HepG2 (cell line): ENCODE results near the gene EDEM1. TPM values are rescaled to one million over a fixed set of nuclear protein-coding genes. Genes with fewer than 3 reads are reported as not detected.

ENCODE experiments used
- DNMT1 ChIP-seq: sonication (generic); formaldehyde crosslinking; IDR thresholded peaks from 2 replicates; pipeline ENCODE4 v1.5.1; 2020; ENCODE audit warnings: mild to moderate bottlenecking, missing genetic modification reagents
- FOXO1 ChIP-seq: sonication (generic); formaldehyde crosslinking; IDR thresholded peaks from 2 replicates; pipeline ENCODE4 v1.4.0; 2020; ENCODE audit warnings: missing genetic modification reagents
- KDM6A ChIP-seq: IDR thresholded peaks from 2 replicates; pipeline ENCODE4 v1.6.1; 2016; ENCODE audit warnings: low read depth
- KLF16 ChIP-seq, 2 experiments: sonication (generic) in 1 of 2; formaldehyde crosslinking in 1 of 2; IDR thresholded peaks; 2 replicates each; pipeline versions ENCODE4 v1.6.1 to v1.8.0; 2016 to 2023; ENCODE audit warnings: missing genetic modification reagents in 2 of 2, missing compliant biosample characterization in 1 of 2
- PRPF4 ChIP-seq: fragments of 200-400 bp; formaldehyde crosslinking; IDR thresholded peaks from 2 replicates; pipeline ENCODE4 v1.6.1; 2016; ENCODE audit warnings: low read length, low read depth; ENCODE audit not compliant: poor library complexity, severe bottlenecking
- RARA ChIP-seq: IDR thresholded peaks from 2 replicates; pipeline ENCODE4 v1.6.1; 2016; ENCODE audit warnings: missing genetic modification reagents, missing compliant biosample characterization
- SIN3B ChIP-seq: fragments of 150-350 bp; IDR thresholded peaks from 2 replicates; pipeline ENCODE4 v1.6.1; 2014; ENCODE audit warnings: low read length
- ZBTB33 ChIP-seq: sonication (generic); formaldehyde crosslinking; IDR thresholded peaks from 2 replicates; pipeline ENCODE4 v1.4.0; 2020; ENCODE audit warnings: missing genetic modification reagents
- ZHX1 ChIP-seq: sonication (generic); formaldehyde crosslinking; IDR thresholded peaks from 2 replicates; pipeline ENCODE4 v1.8.1; 2022; ENCODE audit warnings: low read depth, mild to moderate bottlenecking, missing genetic modification reagents
- ZNF251 ChIP-seq: sonication (generic); formaldehyde crosslinking; IDR thresholded peaks from 2 replicates; pipeline ENCODE4 v1.9.0; 2021; ENCODE audit warnings: mild to moderate bottlenecking, missing genetic modification reagents
- ZNF260 ChIP-seq: sonication (generic); formaldehyde crosslinking; IDR thresholded peaks from 2 replicates; pipeline ENCODE4 v1.4.0; 2020; ENCODE audit warnings: missing genetic modification reagents, low read depth, mild to moderate bottlenecking, borderline replicate concordance
- ZNF318 ChIP-seq: sonication (generic); formaldehyde crosslinking; IDR thresholded peaks from 2 replicates; pipeline ENCODE4 v1.4.0; 2020; ENCODE audit warnings: mild to moderate bottlenecking, missing genetic modification reagents
- ZNF513 ChIP-seq: sonication (generic); formaldehyde crosslinking; conservative IDR thresholded peaks from 2 replicates; pipeline ENCODE4 v1.5.0; 2020; ENCODE audit warnings: missing genetic modification reagents
- ZZZ3 ChIP-seq: sonication (generic); formaldehyde crosslinking; IDR thresholded peaks from 2 replicates; pipeline ENCODE4 v1.4.0; 2020; ENCODE audit warnings: missing genetic modification reagents, mild to moderate bottlenecking, borderline replicate concordance
- polyA plus RNA-seq, 8 experiments: library from polyadenylated mRNA; depleted of rRNA in 3 of 8; stranded (reverse) in 7 of 8; unstranded in 1 of 8; fragments of >200 nt; fragmentation: Illumina TruSeq in 4 of 8; extraction: Trizol in 4 of 8; gene quantifications; 2 replicates each; pipeline versions ENCODE4 v1.2.1 to v1.2.3, GENCODE V29; 2011 to 2016; ENCODE audit warnings: low read depth in 4 of 8, missing spikeins in 1 of 8, mixed read lengths in 1 of 8; ENCODE audit not compliant: insufficient read depth in 1 of 8
- total RNA-seq, 5 experiments: library from RNA; depleted of rRNA; stranded (reverse); fragments of >200 nt; fragmentation: Illumina TruSeq; extraction: Trizol; gene quantifications; 2 replicates each; pipeline ENCODE4 v1.2.3, GENCODE V29; 2016; ENCODE audit warnings: low read depth in 1 of 5

The EDEM1 gene
- total and polyA plus RNA-seq, 2 of the 13 experiments (the other 11 are each of a cell fraction or from before 2014, with no cell fraction given), result 13.8 to 25.8 TPM

GRCh38 chr3:5188419-5189221 is 1.1 kb downstream of the EDEM1 start (continued):
- no peak for TF ChIP-seq ZZZ3
- TF ChIP-seq DNMT1 (CRISPR knock-in tag), result no peak
- 0 out of 4 replicates have a peak, but pooled peaks of 1 of the 2 experiments have one; percentile 10 for TF ChIP-seq KLF16 (CRISPR knock-in tag; IDR thresholded peaks at IDR 0.05)
- TF ChIP-seq KDM6A (CRISPR knock-in tag), result peak; percentile 54; the same call in 1 of the 2 replicates
- TF ChIP-seq SIN3B, result no peak
- peak; percentile 86; the same call in 1 of the 2 replicates for TF ChIP-seq FOXO1 (CRISPR knock-in tag)
- no peak for TF ChIP-seq ZNF260 (CRISPR knock-in tag)
- TF ChIP-seq ZBTB33 (CRISPR knock-in tag), result peak; percentile 17; the same call in 1 of the 2 replicates
- no peak for TF ChIP-seq ZHX1 (CRISPR knock-in tag)
- TF ChIP-seq ZNF251, result no peak
- TF ChIP-seq ZNF513 (CRISPR knock-in tag), result no peak
- no peak for TF ChIP-seq PRPF4
- peak; percentile 84 for TF ChIP-seq RARA (CRISPR knock-in tag)
- TF ChIP-seq ZNF318 (CRISPR knock-in tag), result no peak
